ENCODE data around the gene CDC25C. TPM values are rescaled to one million over a fixed set of nuclear protein-coding genes. Genes with fewer than 3 reads are reported as not detected.

CDC25C gene
- total and polyA plus RNA-seq, 9 of the 15 experiments (the other 6 are each of a cell fraction or from before 2014, with no cell fraction given) = 19.1 to 63.7 (median 31.9) TPM

- no peak for TF ChIP-seq TOE1 (IDR thresholded peaks at IDR 0.05; ENCODE audit: borderline replicate concordance)
- TF ChIP-seq TOE1 (CRISPR knock-in tag; IDR thresholded peaks at IDR 0.05; ENCODE audit: borderline replicate concordance, low read depth) = no peak
- TF ChIP-seq FOXM1 (IDR thresholded peaks at IDR 0.05; ENCODE audit: low read depth) = no peak
- no peak for TF ChIP-seq FOXM1 (CRISPR knock-in tag; IDR thresholded peaks at IDR 0.05; ENCODE audit: low read depth)
- TF ChIP-seq ZMIZ1 (IDR thresholded peaks at IDR 0.05; ENCODE audit: low read depth in 2 of 2, low read length in 2 of 2) = no peak
- TF ChIP-seq OTX1 (CRISPR knock-in tag; IDR thresholded peaks at IDR 0.05) = no peak
- TF ChIP-seq NBN (IDR thresholded peaks at IDR 0.05; ENCODE audit: low read depth) = no peak
- no peak for TF ChIP-seq ESRRB (CRISPR knock-in tag; IDR thresholded peaks at IDR 0.05; ENCODE audit: borderline replicate concordance)
- TF ChIP-seq RBBP5 (IDR thresholded peaks at IDR 0.05; ENCODE audit: borderline replicate concordance, insufficient read depth, low read length, poor library complexity, severe bottlenecking) = no peak
Observed at GRCh38 chr5:138275895-138276294, 55.7 kb downstream of the CDC25C start (continued).

Measured in K562 (cell line).